HepG2 (cell line): ENCODE data around the gene DNASE1L2. TPM values are rescaled to one million over a fixed set of nuclear protein-coding genes. Genes with fewer than 3 reads are reported as not detected.

ENCODE experiments used
- ATAC-seq: fragments of 200-7000 bp; cut with Tn5 transposase; 3 replicates; pipeline ENCODE4 v1.9.1; 2020; ENCODE audit warnings: mild to moderate bottlenecking, moderate library complexity
- BruUV-seq: library from RNA; stranded (reverse); fragments of 400-500 nt; replicated peaks from 2 replicates; lab custom pipeline; 2021; lab: Mats Ljungman, UMichigan
- CTCF ChIA-PET: fragments of 300-600 bp; formaldehyde crosslinking; extraction: SDS; loops from one replicate; lab custom pipeline; 2021; ENCODE audit warnings: low total read pairs, inconsistent platforms, low intra/inter-chr PET ratio; lab: Yijun Ruan, JAX
- POLR2A ChIA-PET: fragments of 350-600 bp; sonication (Branson Sonifier 250); formaldehyde crosslinking; loops from one replicate; lab custom pipeline; 2020; ENCODE audit warnings: antibody characterized with exemption, inconsistent platforms; lab: Yijun Ruan, JAX
- DNase-seq: peaks from one replicate; pipeline ENCODE4 v3.0.0-alpha.2; 2015; ENCODE audit warnings: low spot score
- FAIRE-seq: peaks from 3 replicates; lab custom pipeline; 2011; peaks lifted over from hg19 to GRCh38; lab: Jason Lieb, UNC
- H2AFZ ChIP-seq: one replicate; pipeline ENCODE4 v1.6.1; 2011; ENCODE audit warnings: low read length, inconsistent platforms
- H3K27ac ChIP-seq: fragments of 300-600 bp; 3 replicates; pipeline ENCODE4 v1.8.0; 2011; ENCODE audit warnings: mixed run types, mild to moderate bottlenecking, mixed read lengths, low read length, inconsistent platforms; ENCODE audit not compliant: insufficient read depth; ENCODE audit errors: extremely low read length
- H3K27me3 ChIP-seq, 2 experiments: fragments of 200-600 bp in 1 of 2; 2 replicates in 1 of 2; 3 replicates in 1 of 2; pipeline versions ENCODE4 v1.6.0 to v1.8.0; 2011; ENCODE audit warnings: low read length in 2 of 2, mild to moderate bottlenecking in 2 of 2, moderate library complexity in 2 of 2, inconsistent platforms in 1 of 2; ENCODE audit not compliant: insufficient read depth in 2 of 2, control insufficient read depth in 1 of 2
- H3K36me3 ChIP-seq, 2 experiments: fragments of 200-600 bp in 1 of 2; replicated peaks in 1 of 2; 2 replicates in 1 of 2; 3 replicates in 1 of 2; pipeline versions ENCODE4 v1.5.1 to v1.8.0; 2011; ENCODE audit warnings: low read length in 2 of 2, inconsistent platforms in 1 of 2; ENCODE audit not compliant: insufficient read depth in 2 of 2, control insufficient read depth in 1 of 2
- H3K4me1 ChIP-seq: 2 replicates; pipeline ENCODE4 v1.5.1; 2012; ENCODE audit warnings: low read length, inconsistent platforms; ENCODE audit not compliant: insufficient read depth
- H3K4me2 ChIP-seq: 2 replicates; pipeline ENCODE4 v1.6.0; 2011; ENCODE audit warnings: low read depth, low read length, inconsistent platforms
- H3K4me3 ChIP-seq, 3 experiments: fragments of 200-600 bp in 1 of 3; sonication (generic), shearing (Covaris generic) in 1 of 3; replicated peaks in 1 of 3; 2 replicates each; pipeline ENCODE4 v1.5.1; 2011 to 2016; ENCODE audit warnings: low read length in 3 of 3, inconsistent platforms in 2 of 3, low read depth in 2 of 3, mild to moderate bottlenecking in 2 of 3, control low read depth in 1 of 3, mixed read lengths in 1 of 3; ENCODE audit not compliant: insufficient read depth in 1 of 3
- H3K79me2 ChIP-seq: one replicate; pipeline ENCODE4 v1.6.1; 2011; ENCODE audit warnings: low read length, inconsistent platforms; ENCODE audit not compliant: insufficient read depth
- H3K9ac ChIP-seq: 2 replicates; pipeline ENCODE4 v1.6.0; 2011; ENCODE audit warnings: mild to moderate bottlenecking, low read depth, low read length, inconsistent platforms; ENCODE audit not compliant: insufficient read depth
- H3K9me3 ChIP-seq: 2 replicates; pipeline ENCODE4 v1.5.1; 2012; ENCODE audit warnings: mild to moderate bottlenecking, low read length
- H4K20me1 ChIP-seq: 2 replicates; pipeline ENCODE4 v1.6.0; 2011; ENCODE audit warnings: inconsistent platforms, mild to moderate bottlenecking, low read length, moderate library complexity; ENCODE audit not compliant: insufficient read depth
- HNF4G ChIP-seq, 2 experiments: sonication (generic) in 1 of 2; formaldehyde crosslinking in 1 of 2; IDR thresholded peaks; 2 replicates each; pipeline versions ENCODE4 v1.4.0 to v1.6.1; 2011 to 2020; ENCODE audit warnings: borderline replicate concordance in 2 of 2, low read depth in 2 of 2, mild to moderate bottlenecking in 2 of 2, low read length in 1 of 2, missing genetic modification reagents in 1 of 2, moderate library complexity in 1 of 2
- MYC ChIP-seq: sonication (generic); formaldehyde crosslinking; IDR thresholded peaks from 2 replicates; pipeline ENCODE4 v1.9.0; 2021; ENCODE audit warnings: missing genetic modification reagents, borderline replicate concordance
- NR2C2 ChIP-seq: sonication (generic); formaldehyde crosslinking; IDR thresholded peaks from 2 replicates; pipeline ENCODE4 v1.4.0; 2020; ENCODE audit warnings: missing genetic modification reagents, mild to moderate bottlenecking, moderate library complexity, borderline replicate concordance
- RXRA ChIP-seq: sonication (generic); formaldehyde crosslinking; IDR thresholded peaks from 2 replicates; pipeline ENCODE4 v1.5.1; 2020; ENCODE audit warnings: missing genetic modification reagents
- SMYD3 ChIP-seq: sonication (generic); formaldehyde crosslinking; IDR thresholded peaks from 2 replicates; pipeline ENCODE4 v1.8.1; 2023; ENCODE audit warnings: mild to moderate bottlenecking, missing genetic modification reagents
- STAG1 ChIP-seq: sonication (generic); formaldehyde crosslinking; IDR thresholded peaks from 2 replicates; pipeline ENCODE4 v1.4.0; 2020; ENCODE audit warnings: missing genetic modification reagents
- ZNF362 ChIP-seq: sonication (generic); formaldehyde crosslinking; IDR thresholded peaks from 2 replicates; pipeline ENCODE4 v1.4.0; 2020; ENCODE audit warnings: missing genetic modification reagents, mild to moderate bottlenecking, borderline replicate concordance
- WGBS: methylation state at CpG from one replicate; pipeline ENCODE4 v1.1.6; 2017; ENCODE audit warnings: low lambda C conversion rate; 5-methylcytosine and 5-hydroxymethylcytosine counted together
- in situ Hi-C: cut with HindIII; loops from 2 replicates; pipeline ENCODE4 v1.10.0; 2017; ENCODE audit warnings: low pct_unique_long_range_greater_than_20kb; ENCODE audit not compliant: extremely low pct_ligation_motif_present
- intact Hi-C: fragments of 100-400 bp; cut with micrococcal nuclease; formaldehyde crosslinking; loops from one replicate; pipeline ENCODE4 v1.10.0; 2022; ENCODE audit not compliant: unreplicated experiment
- polyA plus RNA-seq, 8 experiments: library from polyadenylated mRNA; depleted of rRNA in 3 of 8; stranded (reverse) in 7 of 8; unstranded in 1 of 8; fragments of >200 nt; fragmentation: Illumina TruSeq in 4 of 8; extraction: Trizol in 4 of 8; gene quantifications; 2 replicates each; pipeline versions ENCODE4 v1.2.1 to v1.2.3, GENCODE V29; 2011 to 2016; ENCODE audit warnings: low read depth in 4 of 8, missing spikeins in 1 of 8, mixed read lengths in 1 of 8; ENCODE audit not compliant: insufficient read depth in 1 of 8
- total RNA-seq, 5 experiments: library from RNA; depleted of rRNA; stranded (reverse); fragments of >200 nt; fragmentation: Illumina TruSeq; extraction: Trizol; gene quantifications; 2 replicates each; pipeline ENCODE4 v1.2.3, GENCODE V29; 2016; ENCODE audit warnings: low read depth in 1 of 5

Gene DNASE1L2
- total and polyA plus RNA-seq, 2 of the 13 experiments (the other 11 are each of a cell fraction or from before 2014, with no cell fraction given): 0.44 to 0.50 TPM

GRCh38 chr16:2270070-2270462, 33.8 kb downstream of the DNASE1L2 start:
- no peak overlapping the region for H3K4me2 ChIP-seq
- no peak overlapping the region for H3K9ac ChIP-seq
- H3K27me3 ChIP-seq: no peaks in the 10 kb centered on the region
- ATAC-seq: no peak
- H3K27ac ChIP-seq: no peak overlapping the region
- H3K36me3 ChIP-seq: peaks cover 0 to 2% of the 10 kb centered on the region in 2 experiments; a peak in 1 of 5 replicates
- peaks cover 32% of the 10 kb centered on the region for H3K79me2 ChIP-seq
- 91% methylated on average over 6 of the region's 9 CpGs for WGBS
- H2AFZ ChIP-seq: no peak overlapping the region
- H3K4me3 ChIP-seq: no peak overlapping the region; a peak in 1 of 6 replicates
- no peak for FAIRE-seq
- no TSS peak for BruUV-seq
- H3K9me3 ChIP-seq: no peaks in the 10 kb centered on the region
- POLR2A ChIA-PET: interaction anchor here (0.9 to 2.8 kb wide), 2 partner anchors 18 to 55 kb away, joined by 3 to 33 read pairs; partner anchors contain the start of genes ECI1 and PGP
- intact Hi-C loops (no loop called here), in situ Hi-C loops (no loop called here)
- H3K4me1 ChIP-seq: peaks cover 29% of the 10 kb centered on the region
- H4K20me1 ChIP-seq: peaks cover 22% of the 10 kb centered on the region
- TF ChIP-seq MYC (CRISPR knock-in tag) (no peak), ZNF362 (CRISPR knock-in tag) (no peak), HNF4G (IDR thresholded peaks at IDR 0.05; ENCODE audit: borderline replicate concordance, low read depth, low read length) (no peak), HNF4G (CRISPR knock-in tag; IDR thresholded peaks at IDR 0.05; ENCODE audit: borderline replicate concordance, low read depth) (no peak), NR2C2 (CRISPR knock-in tag) (no peak), RXRA (CRISPR knock-in tag) (no peak), STAG1 (no peak), SMYD3 (no peak)
- CTCF ChIA-PET: no interaction called here
- no peak for DNase-seq
